Activated CD4-positive, alpha-beta T cell treated with anti-CD3 and anti-CD28 coated beads for 36 hours (primary cell): Measurements from ENCODE around the gene MCOLN2. TPM values are rescaled to one million over a fixed set of nuclear protein-coding genes. Genes with fewer than 3 reads are reported as not detected.
A peak's percentile ranks its signal among the peaks of the same experiment; 100 is the strongest.
"Not testable (repeated sequence)": the region's sequence is repeated elsewhere in the genome, so short reads cannot be mapped to it uniquely, and the experiment has no call there.

Experiments used
- ATAC-seq: fragments of 200-7000 bp; cut with Tn5 transposase; one replicate; pipeline ENCODE4 v1.10.0; 2021; ENCODE audit warnings: mild to moderate bottlenecking, moderate library complexity
- CTCF ChIA-PET: fragments of 350-600 bp; sonication (Branson Sonifier 250); formaldehyde crosslinking; loops from one replicate; lab custom pipeline; 2021; ENCODE audit warnings: antibody characterized with exemption; lab: Charles Lee
- POLR2A ChIA-PET: fragments of 350-600 bp; sonication (Branson Sonifier 250); formaldehyde crosslinking; loops from one replicate; lab custom pipeline; 2021; ENCODE audit warnings: antibody characterized with exemption, inconsistent platforms; lab: Charles Lee
- DNase-seq: peaks from one replicate; pipeline ENCODE4 v3.0.0-alpha.2; 2020
- H3K27ac Mint-ChIP-seq: one replicate; pipeline ENCODE4 v1.8.0; 2021; ENCODE audit warnings: mixed read lengths
- H3K27me3 Mint-ChIP-seq: one replicate; pipeline ENCODE4 v1.8.0; 2021; ENCODE audit warnings: mixed read lengths
- H3K36me3 Mint-ChIP-seq: one replicate; pipeline ENCODE4 v1.8.0; 2021; ENCODE audit warnings: low read depth, mixed read lengths
- H3K4me1 Mint-ChIP-seq: one replicate; pipeline ENCODE4 v1.8.0; 2021; ENCODE audit warnings: mixed read lengths
- H3K4me3 Mint-ChIP-seq: one replicate; pipeline ENCODE4 v1.8.0; 2021; ENCODE audit warnings: mild to moderate bottlenecking, moderate library complexity, mixed read lengths
- H3K9me3 Mint-ChIP-seq: one replicate; pipeline ENCODE4 v1.8.0; 2021; ENCODE audit warnings: low read depth, mixed read lengths
- intact Hi-C, 2 experiments: fragments of 100-400 bp; cut with DNase I in 1 of 2; cut with micrococcal nuclease in 1 of 2; formaldehyde crosslinking; loops; one replicate each; pipeline versions ENCODE4 v1.14.2 to v1.15.1; 2022 to 2024; cut with DNase I, micrococcal nuclease
- total RNA-seq, 2 experiments: library from RNA; stranded (reverse); gene quantifications; one replicate each; pipeline ENCODE4 v1.2.3, GENCODE V29; 2021

MCOLN2 gene
- total RNA-seq, 2 experiments from 2014 or later, result 32.9 to 43.5 TPM

- no peak overlapping the region for H3K27ac Mint-ChIP-seq
- H3K9me3 Mint-ChIP-seq, result peaks cover under 1% of the 10 kb centered on the region
- no peak overlapping the region for H3K4me3 Mint-ChIP-seq
- POLR2A ChIA-PET, result no interaction called here
- peaks cover under 1% of the 10 kb centered on the region for H3K36me3 Mint-ChIP-seq
- ATAC-seq, result peak; percentile 68
- no peaks in the 10 kb centered on the region for H3K27me3 Mint-ChIP-seq
- H3K4me1 Mint-ChIP-seq, result peaks cover 7% of the 10 kb centered on the region
- CTCF ChIA-PET, result no interaction called here
- DNase-seq, result no peak
- intact Hi-C loops, result no loop called here
These were observed 89.7 kb downstream of the MCOLN2 start for GRCh38 chr1:84907095-84907827.

GRCh38 chr1:84902727-84903126 lies 94.2 kb downstream of the MCOLN2 start:
- ATAC-seq, H3K4me3 Mint-ChIP-seq, H3K27ac Mint-ChIP-seq, H3K27me3 Mint-ChIP-seq, DNase-seq, H3K9me3 Mint-ChIP-seq, intact Hi-C loops, H3K4me1 Mint-ChIP-seq, H3K36me3 Mint-ChIP-seq, POLR2A ChIA-PET: not testable (repeated sequence)
- CTCF ChIA-PET, result interaction anchor here (0.6 kb wide), 1 partner anchor 55 kb away, joined by 3 read pairs; no protein-coding TSS in a partner anchor

- Mint-ChIP-seq H3K4me3 (no peak overlapping the region), H3K27me3 (peaks cover 6% of the 10 kb centered on the region), H3K36me3 (peaks cover 2% of the 10 kb centered on the region), H3K9me3 (peaks cover 2% of the 10 kb centered on the region), H3K27ac (no peak overlapping the region), H3K4me1 (no peaks in the 10 kb centered on the region)
- intact Hi-C loops, result no loop called here
- ATAC-seq, result no peak
- DNase-seq, result no peak
- ChIA-PET POLR2A (no interaction called here), CTCF (no interaction called here)
These were observed 96.9 kb downstream of the MCOLN2 start for GRCh38 chr1:84899969-84900368.

- Mint-ChIP-seq H3K4me3 (no peak overlapping the region), H3K4me1 (peaks cover 11% of the 10 kb centered on the region), H3K27me3 (peaks cover 30% of the 10 kb centered on the region), H3K36me3 (no peaks in the 10 kb centered on the region), H3K9me3 (no peaks in the 10 kb centered on the region), H3K27ac (no peak overlapping the region)
- DNase-seq (no peak), ATAC-seq (no peak)
- CTCF ChIA-PET, result interaction anchor here (1.3 to 2.8 kb wide), 2 partner anchors 114 to 358 kb away, joined by 3 to 7 read pairs; no protein-coding TSS in a partner anchor
- POLR2A ChIA-PET, result interaction anchor here (0.7 kb wide), 1 partner anchor 114 kb away, joined by 3 read pairs; no protein-coding TSS in a partner anchor
- intact Hi-C loops, result no loop called here
These were observed 100.6 kb downstream of the MCOLN2 start for GRCh38 chr1:84896279-84896678.

- H3K27ac Mint-ChIP-seq, result no peak within 1 kb of the TSS
These were observed 104.0 kb downstream of the MCOLN2 start, which contains the start of gene LPAR3 for GRCh38 chr1:84892705-84893618. Gene LPAR3, minus strand, starts transcription at chr1:84893206. Its CDS starts 27,086 bp downstream, at chr1:84866120.

GRCh38 chr1:84890566-84890965 lies 106.3 kb downstream of the MCOLN2 start:
- ChIA-PET POLR2A (no interaction called here), CTCF (interaction anchor here (0.6 to 0.7 kb wide), 2 partner anchors 191 to 510 kb away, joined by 3 to 4 read pairs; no protein-coding TSS in a partner anchor)
- Mint-ChIP-seq H3K9me3 (no peaks in the 10 kb centered on the region), H3K4me1 (peaks cover 18% of the 10 kb centered on the region), H3K27me3 (peaks cover 28% of the 10 kb centered on the region), H3K36me3 (no peaks in the 10 kb centered on the region), H3K4me3 (no peak overlapping the region), H3K27ac (no peak overlapping the region)
- intact Hi-C loops, result loop anchor here in 1 of 2 experiments (5.0 kb wide), 1 partner anchor 58 kb away; no protein-coding TSS in a partner anchor
- ATAC-seq, result no peak
- no peak for DNase-seq

More at GRCh38 chr1:84892705-84893618, 104.0 kb downstream of the MCOLN2 start, which contains the start of gene LPAR3:
- POLR2A ChIA-PET, result no interaction called here
- CTCF ChIA-PET, result interaction anchor here (0.6 to 1.4 kb wide), 7 partner anchors 14 to 1722 kb away, joined by 3 to 4 read pairs (median 3); no protein-coding TSS in a partner anchor
- Mint-ChIP-seq H3K4me3 (peak within 1 kb of the TSS; percentile 62), H3K36me3 (no peaks in the 10 kb centered on the region), H3K27me3 (peaks cover 30% of the 10 kb centered on the region), H3K9me3 (no peaks in the 10 kb centered on the region), H3K4me1 (peaks cover 18% of the 10 kb centered on the region)
- intact Hi-C loops, result loop anchor here in 1 of 2 experiments (5.0 kb wide), 1 partner anchor 61 kb away; no protein-coding TSS in a partner anchor
- ATAC-seq (peak; percentile 70), DNase-seq (peak; percentile 56)

GRCh38 chr1:84889437-84889836 lies 107.5 kb downstream of the MCOLN2 start:
- DNase-seq (no peak), ATAC-seq (no peak)
- Mint-ChIP-seq H3K27ac (no peak overlapping the region), H3K4me1 (peaks cover 18% of the 10 kb centered on the region), H3K9me3 (no peaks in the 10 kb centered on the region), H3K27me3 (peaks cover 19% of the 10 kb centered on the region), H3K4me3 (no peak overlapping the region), H3K36me3 (no peaks in the 10 kb centered on the region)
- POLR2A ChIA-PET, result no interaction called here
- CTCF ChIA-PET, result no interaction called here
- intact Hi-C loops, result no loop called here

GRCh38 chr1:84888753-84889152 lies 108.2 kb downstream of the MCOLN2 start:
- H3K36me3 Mint-ChIP-seq, result no peaks in the 10 kb centered on the region
- intact Hi-C loops, result no loop called here
- H3K27me3 Mint-ChIP-seq, result peaks cover 15% of the 10 kb centered on the region
- H3K27ac Mint-ChIP-seq, result no peak overlapping the region
- H3K4me3 Mint-ChIP-seq, result no peak overlapping the region
- DNase-seq (peak; percentile 14), ATAC-seq (peak; percentile 70)
- peaks cover 15% of the 10 kb centered on the region for H3K4me1 Mint-ChIP-seq
- CTCF ChIA-PET, result no interaction called here
- H3K9me3 Mint-ChIP-seq, result no peaks in the 10 kb centered on the region
- POLR2A ChIA-PET, result no interaction called here

GRCh38 chr1:84887261-84887934 lies 109.5 kb downstream of the MCOLN2 start:
- intact Hi-C loops, result no loop called here
- Mint-ChIP-seq H3K9me3 (no peaks in the 10 kb centered on the region), H3K27ac (no peak overlapping the region), H3K4me3 (no peak overlapping the region), H3K4me1 (peaks cover 9% of the 10 kb centered on the region), H3K27me3 (peaks cover 8% of the 10 kb centered on the region), H3K36me3 (no peaks in the 10 kb centered on the region)
- DNase-seq, result no peak
- ATAC-seq, result no peak
- ChIA-PET POLR2A (no interaction called here), CTCF (interaction anchor here (1.9 kb wide), 1 partner anchor 115 kb away, joined by 5 read pairs; no protein-coding TSS in a partner anchor)

GRCh38 chr1:84885469-84885868 lies 111.4 kb downstream of the MCOLN2 start:
- CTCF ChIA-PET, result interaction anchor here (0.7 to 1.9 kb wide), 3 partner anchors 103 to 511 kb away, joined by 3 to 5 read pairs (median 4); no protein-coding TSS in a partner anchor
- Mint-ChIP-seq H3K4me1 (peaks cover 7% of the 10 kb centered on the region), H3K36me3 (no peaks in the 10 kb centered on the region), H3K4me3 (no peak overlapping the region), H3K27me3 (no peaks in the 10 kb centered on the region), H3K9me3 (peaks cover 4% of the 10 kb centered on the region), H3K27ac (no peak overlapping the region)
- POLR2A ChIA-PET, result no interaction called here
- ATAC-seq, result no peak
- intact Hi-C loops, result no loop called here
- no peak for DNase-seq
